Measurements from ENCODE around the gene LPIN1. TPM values are rescaled to one million over a fixed set of nuclear protein-coding genes. Genes with fewer than 3 reads are reported as not detected.

Gene LPIN1
- total and polyA plus RNA-seq, 2 of the 13 experiments (the other 11 are each of a cell fraction or from before 2014, with no cell fraction given), result 9.7 to 19.4 TPM

- in situ Hi-C loops (cut with HindIII; ENCODE audit: extremely low pct_ligation_motif_present, low pct_unique_long_range_greater_than_20kb), result no loop called here
- FAIRE-seq, result no peak
- CTCF ChIA-PET (ENCODE audit: low intra/inter-chr PET ratio, low total read pairs), result no interaction called here
These were observed 118.9 kb downstream of the LPIN1 start for GRCh38 chr2:11865378-11865777.

DNA sequence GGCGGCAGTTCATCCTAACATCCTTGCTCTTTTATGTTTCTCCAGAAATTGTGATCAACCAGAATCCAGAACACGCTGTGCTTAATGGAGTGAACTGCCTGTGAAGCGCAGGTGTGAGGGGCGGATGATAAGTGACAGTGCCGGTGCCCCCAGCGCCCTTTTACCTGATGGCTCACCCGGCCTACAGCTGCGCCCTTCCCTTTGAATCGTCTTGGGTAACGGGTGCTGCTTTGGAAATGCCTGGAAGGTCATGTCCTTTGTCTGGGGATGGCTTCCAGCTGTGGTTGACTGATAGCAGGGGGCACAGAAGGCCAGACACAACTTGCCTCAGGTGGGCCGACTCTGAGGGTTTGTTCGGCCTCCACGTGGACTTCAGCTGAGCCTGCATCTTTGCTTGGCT, 119.4 kb downstream of the LPIN1 start:
- Histone ChIP-seq H3K9ac (ENCODE audit: insufficient read depth, low read depth, low read length) (no peak overlapping the region), H3K9me3 (ENCODE audit: low read length) (no peaks in the 10 kb centered on the region), H4K20me1 (ENCODE audit: insufficient read depth, low read length) (no peaks in the 10 kb centered on the region), H3K27me3 (ENCODE audit: control insufficient read depth in 1 of 2, insufficient read depth in 2 of 2, low read length in 2 of 2) (peaks cover 0 to 23% of the 10 kb centered on the region in 2 experiments; a peak in 3 of 5 replicates), H2AFZ (ENCODE audit: low read length) (no peak overlapping the region), H3K79me2 (ENCODE audit: insufficient read depth, low read length) (no peaks in the 10 kb centered on the region), H3K36me3 (replicated peaks in 1 of 2; ENCODE audit: control insufficient read depth in 1 of 2, insufficient read depth in 2 of 2, low read length in 2 of 2) (no peaks in the 10 kb centered on the region), H3K4me1 (ENCODE audit: insufficient read depth, low read length) (peaks cover 15% of the 10 kb centered on the region; the same call in 1 of the 2 replicates), H3K27ac (ENCODE audit: extremely low read length, insufficient read depth, low read length) (no peak overlapping the region), H3K4me3 (replicated peaks in 1 of 3; ENCODE audit: insufficient read depth in 1 of 3, low read depth in 2 of 3, low read length in 3 of 3) (no peak overlapping the region), H3K4me2 (ENCODE audit: low read depth, low read length) (no peak overlapping the region)
- TF ChIP-seq, protein P1, sequence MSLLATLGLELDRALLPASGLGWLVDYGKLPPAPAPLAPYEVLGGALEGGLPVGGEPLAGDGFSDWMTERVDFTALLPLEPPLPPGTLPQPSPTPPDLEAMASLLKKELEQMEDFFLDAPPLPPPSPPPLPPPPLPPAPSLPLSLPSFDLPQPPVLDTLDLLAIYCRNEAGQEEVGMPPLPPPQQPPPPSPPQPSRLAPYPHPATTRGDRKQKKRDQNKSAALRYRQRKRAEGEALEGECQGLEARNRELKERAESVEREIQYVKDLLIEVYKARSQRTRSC (CRISPR knock-in tag; IDR thresholded peaks at IDR 0.05; ENCODE audit: low read depth), result no peak
- TF ChIP-seq ZBTB1 (CRISPR knock-in tag; IDR thresholded peaks at IDR 0.05; ENCODE audit: borderline replicate concordance) (no peak), XRCC5 (optimal IDR thresholded peaks at IDR 0.05; ENCODE audit: low read length) (no peak), FIP1L1 (IDR thresholded peaks at IDR 0.05; ENCODE audit: borderline replicate concordance, insufficient read depth, low read depth, low read length) (no peak), ZNF446 (CRISPR knock-in tag; IDR thresholded peaks at IDR 0.05) (no peak)
- TF ChIP-seq, protein P2, sequence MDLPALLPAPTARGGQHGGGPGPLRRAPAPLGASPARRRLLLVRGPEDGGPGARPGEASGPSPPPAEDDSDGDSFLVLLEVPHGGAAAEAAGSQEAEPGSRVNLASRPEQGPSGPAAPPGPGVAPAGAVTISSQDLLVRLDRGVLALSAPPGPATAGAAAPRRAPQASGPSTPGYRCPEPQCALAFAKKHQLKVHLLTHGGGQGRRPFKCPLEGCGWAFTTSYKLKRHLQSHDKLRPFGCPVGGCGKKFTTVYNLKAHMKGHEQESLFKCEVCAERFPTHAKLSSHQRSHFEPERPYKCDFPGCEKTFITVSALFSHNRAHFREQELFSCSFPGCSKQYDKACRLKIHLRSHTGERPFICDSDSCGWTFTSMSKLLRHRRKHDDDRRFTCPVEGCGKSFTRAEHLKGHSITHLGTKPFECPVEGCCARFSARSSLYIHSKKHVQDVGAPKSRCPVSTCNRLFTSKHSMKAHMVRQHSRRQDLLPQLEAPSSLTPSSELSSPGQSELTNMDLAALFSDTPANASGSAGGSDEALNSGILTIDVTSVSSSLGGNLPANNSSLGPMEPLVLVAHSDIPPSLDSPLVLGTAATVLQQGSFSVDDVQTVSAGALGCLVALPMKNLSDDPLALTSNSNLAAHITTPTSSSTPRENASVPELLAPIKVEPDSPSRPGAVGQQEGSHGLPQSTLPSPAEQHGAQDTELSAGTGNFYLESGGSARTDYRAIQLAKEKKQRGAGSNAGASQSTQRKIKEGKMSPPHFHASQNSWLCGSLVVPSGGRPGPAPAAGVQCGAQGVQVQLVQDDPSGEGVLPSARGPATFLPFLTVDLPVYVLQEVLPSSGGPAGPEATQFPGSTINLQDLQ (CRISPR knock-in tag; IDR thresholded peaks at IDR 0.05), result no peak
- 65% methylated on average over 12 of the region's 13 CpGs for WGBS (ENCODE audit: low lambda C conversion rate)
- intact Hi-C loops (cut with micrococcal nuclease; ENCODE audit: unreplicated experiment) (no loop called here), in situ Hi-C loops (cut with HindIII; ENCODE audit: extremely low pct_ligation_motif_present, low pct_unique_long_range_greater_than_20kb) (no loop called here)
- no peak for ATAC-seq
- FAIRE-seq, result no peak
- POLR2A ChIA-PET, result no interaction called here
- DNase-seq (ENCODE audit: low spot score), result no peak
- no TSS peak for BruUV-seq (replicated peaks)
- CTCF ChIA-PET (ENCODE audit: low intra/inter-chr PET ratio, low total read pairs), result no interaction called here

More at GRCh38 chr2:11865378-11865777, 118.9 kb downstream of the LPIN1 start:
- no peak for ATAC-seq
- H3K9me3 ChIP-seq (ENCODE audit: low read length), result no peaks in the 10 kb centered on the region
- H3K4me1 ChIP-seq (ENCODE audit: insufficient read depth, low read length), result peaks cover 15% of the 10 kb centered on the region; the same call in 1 of the 2 replicates
- no TSS peak for BruUV-seq (replicated peaks)
- H3K4me3 ChIP-seq (replicated peaks in 1 of 3; ENCODE audit: insufficient read depth in 1 of 3, low read depth in 2 of 3, low read length in 3 of 3), result no peak overlapping the region
- WGBS (ENCODE audit: low lambda C conversion rate), result 54% methylated on average over 8 of the region's 8 CpGs
- no peaks in the 10 kb centered on the region for H3K36me3 ChIP-seq (replicated peaks in 1 of 2; ENCODE audit: control insufficient read depth in 1 of 2, insufficient read depth in 2 of 2, low read length in 2 of 2)
- no peak for TF ChIP-seq ZNF567 (CRISPR knock-in tag; IDR thresholded peaks at IDR 0.05; ENCODE audit: borderline replicate concordance)
- no peaks in the 10 kb centered on the region for H4K20me1 ChIP-seq (ENCODE audit: insufficient read depth, low read length)
- no peak overlapping the region for H3K9ac ChIP-seq (ENCODE audit: insufficient read depth, low read depth, low read length)
- no peak overlapping the region for H3K27ac ChIP-seq (ENCODE audit: extremely low read length, insufficient read depth, low read length)
- intact Hi-C loops (cut with micrococcal nuclease; ENCODE audit: unreplicated experiment), result no loop called here
- no peak overlapping the region for H2AFZ ChIP-seq (ENCODE audit: low read length)
- H3K4me2 ChIP-seq (ENCODE audit: low read depth, low read length), result no peak overlapping the region
- H3K27me3 ChIP-seq (ENCODE audit: control insufficient read depth in 1 of 2, insufficient read depth in 2 of 2, low read length in 2 of 2), result peaks cover 0 to 20% of the 10 kb centered on the region in 2 experiments; a peak in 3 of 5 replicates
- POLR2A ChIA-PET, result no interaction called here
- no peaks in the 10 kb centered on the region for H3K79me2 ChIP-seq (ENCODE audit: insufficient read depth, low read length)
- no peak for DNase-seq (ENCODE audit: low spot score)
